ENCODE measurements around the gene MAPKAP1. TPM values are rescaled to one million over a fixed set of nuclear protein-coding genes. Genes with fewer than 3 reads are reported as not detected.
"Not testable (repeated sequence)": the region's sequence is repeated elsewhere in the genome, so short reads cannot be mapped to it uniquely, and the experiment has no call there.

MAPKAP1 gene
- total and polyA plus RNA-seq, 4 donors = 32.2 to 58.4 (median 56.1) TPM

DNA sequence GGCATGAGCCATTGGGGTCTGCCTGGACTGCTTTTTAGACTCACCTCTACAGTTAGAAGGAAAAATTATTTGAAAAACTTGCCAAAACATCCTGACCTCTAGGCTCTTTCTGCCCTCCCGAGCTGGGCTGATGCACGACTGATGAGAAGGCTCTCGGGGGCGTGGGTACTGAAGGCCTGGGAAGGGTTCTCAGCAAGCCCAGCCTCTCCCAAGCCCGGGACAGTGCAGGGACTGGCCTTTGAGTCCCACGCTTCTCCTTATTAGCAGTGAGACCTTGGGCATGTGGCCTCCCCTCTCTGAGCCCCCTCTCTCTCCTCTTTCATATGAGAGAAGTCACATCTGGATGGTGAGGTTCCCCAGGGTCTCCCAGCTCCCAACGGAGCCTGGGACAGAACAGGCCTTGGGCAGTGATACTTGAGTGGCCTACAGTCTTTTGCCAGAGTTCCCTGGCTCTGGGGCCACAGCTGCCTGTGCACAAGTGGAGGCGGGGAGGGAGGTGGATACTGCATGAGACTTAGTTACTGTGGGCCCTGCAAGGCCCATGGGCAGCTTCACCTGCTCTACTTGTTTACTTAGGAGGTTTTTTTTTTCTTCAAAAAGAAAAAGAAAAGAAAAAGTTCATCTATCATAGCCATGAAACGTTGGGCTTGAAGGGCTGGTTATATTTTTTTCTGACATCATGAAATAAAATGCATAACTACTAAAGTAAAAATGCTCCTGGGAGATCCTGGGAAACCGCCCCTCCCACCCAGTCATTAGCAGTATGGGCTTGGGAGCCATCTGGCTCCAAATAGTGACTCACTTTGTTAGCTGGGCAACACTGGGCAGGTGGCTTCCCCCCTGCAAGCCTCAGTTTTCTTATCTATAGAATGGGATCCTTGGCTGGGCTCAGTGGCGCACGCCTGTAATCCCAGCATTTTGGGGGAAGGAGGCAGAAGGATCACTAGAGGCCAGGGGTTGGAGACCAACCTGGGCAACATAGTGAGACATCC is 306.0 kb downstream of the MAPKAP1 start:
- 75 to 81% methylated on average over 12 of the region's 12 CpGs for WGBS, 2 donors
- Histone ChIP-seq H3K36me3 (ENCODE audit: control insufficient read depth in 1 of 2, insufficient read depth in 2 of 2, low read length in 1 of 2) (no peaks in the 10 kb centered on the region), H3K27me3 (ENCODE audit: control insufficient read depth in 1 of 2, insufficient read depth in 2 of 2, low read length in 1 of 2) (no peaks in the 10 kb centered on the region), H3K4me1 (ENCODE audit: control insufficient read depth in 1 of 2, insufficient read depth in 2 of 2, low read length in 2 of 2) (no peaks in the 10 kb centered on the region), H3K4me3 (ENCODE audit: low read length in 2 of 2) (no peak overlapping the region), H3K9me3 (ENCODE audit: control insufficient read depth, low read length) (no peaks in the 10 kb centered on the region), H3K27ac (ENCODE audit: low read depth in 1 of 2, low read length in 2 of 2) (no peak overlapping the region)
- intact Hi-C loops (cut with DNase I) = no loop called here
- ATAC-seq (ENCODE audit: low FRiP score) (no peak), DNase-seq (no peak)

DNA sequence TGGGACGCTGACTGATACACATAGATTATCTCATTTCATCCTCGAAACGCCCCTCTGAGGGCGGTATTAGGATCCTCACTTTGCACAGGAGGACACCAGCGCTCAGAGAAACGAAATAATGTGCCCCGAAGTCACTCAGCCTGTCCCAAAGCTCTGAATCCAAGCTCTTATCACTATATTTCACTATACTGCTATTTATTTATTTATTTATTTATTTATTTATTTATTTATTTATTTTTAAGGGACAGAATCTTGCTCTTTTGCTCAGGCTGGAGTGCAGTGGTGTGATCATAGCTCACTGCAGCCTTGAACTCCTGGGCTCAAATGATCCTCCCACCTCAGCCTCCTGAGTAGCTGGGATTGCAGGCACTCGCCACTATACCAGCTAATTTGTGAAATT is 306.8 kb downstream of the MAPKAP1 start:
- ATAC-seq (ENCODE audit: low FRiP score); H3K4me3 ChIP-seq (ENCODE audit: low read length in 2 of 2); H3K36me3 ChIP-seq (ENCODE audit: control insufficient read depth in 1 of 2, insufficient read depth in 2 of 2, low read length in 1 of 2); intact Hi-C loops (cut with DNase I); DNase-seq; H3K27ac ChIP-seq (ENCODE audit: low read depth in 1 of 2, low read length in 2 of 2); H3K4me1 ChIP-seq (ENCODE audit: control insufficient read depth in 1 of 2, insufficient read depth in 2 of 2, low read length in 2 of 2); H3K9me3 ChIP-seq (ENCODE audit: control insufficient read depth, low read length); H3K27me3 ChIP-seq (ENCODE audit: control insufficient read depth in 1 of 2, insufficient read depth in 2 of 2, low read length in 1 of 2): not testable (repeated sequence)
- 96% methylated on average over 8 of the region's 8 CpGs for WGBS, 2 donors

DNA sequence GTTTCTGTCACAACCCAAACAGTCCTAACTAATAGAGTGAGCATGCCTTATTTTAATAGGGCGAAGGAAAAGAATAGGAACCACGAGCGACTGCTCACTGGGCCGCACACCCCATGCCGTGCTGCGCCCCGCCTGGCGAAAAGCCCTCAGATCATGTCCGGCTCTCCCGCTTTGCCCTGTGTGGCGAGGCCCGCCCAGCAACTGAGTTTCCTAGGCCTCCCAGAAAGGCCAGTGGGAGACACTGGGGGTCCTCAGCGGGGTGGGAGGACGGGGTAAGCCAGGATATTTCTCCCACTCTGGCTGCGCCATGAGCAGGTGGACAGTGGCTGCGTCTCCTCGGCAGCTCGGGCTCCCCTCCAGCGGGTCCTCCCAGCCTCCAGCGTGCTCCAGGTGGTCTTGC is 307.3 kb downstream of the MAPKAP1 start:
- 90 to 93% methylated on average over 20 of the region's 20 CpGs for WGBS, 2 donors
- ATAC-seq (ENCODE audit: low FRiP score) (no peak), DNase-seq (no peak)
- Histone ChIP-seq H3K27me3 (ENCODE audit: control insufficient read depth in 1 of 2, insufficient read depth in 2 of 2, low read length in 1 of 2) (no peaks in the 10 kb centered on the region), H3K36me3 (ENCODE audit: control insufficient read depth in 1 of 2, insufficient read depth in 2 of 2, low read length in 1 of 2) (no peaks in the 10 kb centered on the region), H3K27ac (ENCODE audit: low read depth in 1 of 2, low read length in 2 of 2) (no peak overlapping the region), H3K4me3 (ENCODE audit: low read length in 2 of 2) (no peak overlapping the region), H3K4me1 (ENCODE audit: control insufficient read depth in 1 of 2, insufficient read depth in 2 of 2, low read length in 2 of 2) (no peaks in the 10 kb centered on the region), H3K9me3 (ENCODE audit: control insufficient read depth, low read length) (no peaks in the 10 kb centered on the region)
- intact Hi-C loops (cut with DNase I) = no loop called here

DNA sequence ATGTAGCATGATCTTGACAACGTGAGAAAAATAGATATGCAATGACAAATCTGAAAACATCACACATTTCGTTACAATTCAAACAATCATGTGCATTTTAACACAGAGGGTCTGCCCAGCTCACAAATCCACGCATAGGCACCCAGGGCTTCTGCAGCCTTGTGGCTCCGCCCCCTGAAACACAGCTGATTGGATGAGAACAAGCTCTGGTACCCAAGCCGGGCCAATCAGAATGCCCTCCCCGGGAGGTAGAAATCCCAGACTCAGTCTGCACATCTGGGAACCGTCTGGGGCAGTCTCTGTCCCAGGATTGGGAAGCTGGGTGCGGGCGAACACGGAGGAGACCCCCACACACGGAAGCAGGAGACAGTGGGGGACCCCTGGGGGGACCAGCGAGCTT is 307.8 kb downstream of the MAPKAP1 start:
- no peaks in the 10 kb centered on the region for H3K27me3 ChIP-seq (ENCODE audit: control insufficient read depth in 1 of 2, insufficient read depth in 2 of 2, low read length in 1 of 2)
- no peak overlapping the region for H3K27ac ChIP-seq (ENCODE audit: low read depth in 1 of 2, low read length in 2 of 2)
- H3K4me3 ChIP-seq (ENCODE audit: low read length in 2 of 2) = no peak overlapping the region
- no peaks in the 10 kb centered on the region for H3K36me3 ChIP-seq (ENCODE audit: control insufficient read depth in 1 of 2, insufficient read depth in 2 of 2, low read length in 1 of 2)
- DNase-seq = no peak
- no peaks in the 10 kb centered on the region for H3K4me1 ChIP-seq (ENCODE audit: control insufficient read depth in 1 of 2, insufficient read depth in 2 of 2, low read length in 2 of 2)
- WGBS, 2 donors = 91 to 92% methylated on average over 12 of the region's 12 CpGs
- no peaks in the 10 kb centered on the region for H3K9me3 ChIP-seq (ENCODE audit: control insufficient read depth, low read length)
- intact Hi-C loops (cut with DNase I) = no loop called here
- no peak for ATAC-seq (ENCODE audit: low FRiP score)

DNA sequence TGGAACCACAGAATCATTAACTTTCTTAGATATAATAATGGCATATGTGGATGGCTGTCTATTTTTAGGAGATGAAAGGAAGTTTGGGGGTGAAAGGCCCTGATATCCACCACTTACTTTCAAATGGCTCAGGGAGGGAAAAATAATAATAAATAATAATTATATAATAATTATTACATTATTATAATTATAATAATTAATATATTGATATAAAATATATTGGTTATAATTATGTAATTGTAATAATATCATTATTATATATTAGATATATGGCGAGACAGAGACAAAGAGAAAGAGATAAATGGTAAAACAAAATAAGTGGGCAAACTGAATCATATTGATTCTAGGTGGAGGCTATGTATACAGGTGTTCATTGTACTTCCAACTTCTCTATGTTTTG is 308.8 kb downstream of the MAPKAP1 start:
- Histone ChIP-seq H3K9me3 (ENCODE audit: control insufficient read depth, low read length) (no peaks in the 10 kb centered on the region), H3K4me1 (ENCODE audit: control insufficient read depth in 1 of 2, insufficient read depth in 2 of 2, low read length in 2 of 2) (no peaks in the 10 kb centered on the region), H3K4me3 (ENCODE audit: low read length in 2 of 2) (no peak overlapping the region), H3K27me3 (ENCODE audit: control insufficient read depth in 1 of 2, insufficient read depth in 2 of 2, low read length in 1 of 2) (no peaks in the 10 kb centered on the region), H3K36me3 (ENCODE audit: control insufficient read depth in 1 of 2, insufficient read depth in 2 of 2, low read length in 1 of 2) (no peaks in the 10 kb centered on the region), H3K27ac (ENCODE audit: low read depth in 1 of 2, low read length in 2 of 2) (no peak overlapping the region)
- ATAC-seq (ENCODE audit: low FRiP score) (no peak), DNase-seq (no peak)
- intact Hi-C loops (cut with DNase I) = no loop called here
- 93 to 94% methylated on average over 1 of the region's 1 CpG for WGBS, 2 donors

DNA sequence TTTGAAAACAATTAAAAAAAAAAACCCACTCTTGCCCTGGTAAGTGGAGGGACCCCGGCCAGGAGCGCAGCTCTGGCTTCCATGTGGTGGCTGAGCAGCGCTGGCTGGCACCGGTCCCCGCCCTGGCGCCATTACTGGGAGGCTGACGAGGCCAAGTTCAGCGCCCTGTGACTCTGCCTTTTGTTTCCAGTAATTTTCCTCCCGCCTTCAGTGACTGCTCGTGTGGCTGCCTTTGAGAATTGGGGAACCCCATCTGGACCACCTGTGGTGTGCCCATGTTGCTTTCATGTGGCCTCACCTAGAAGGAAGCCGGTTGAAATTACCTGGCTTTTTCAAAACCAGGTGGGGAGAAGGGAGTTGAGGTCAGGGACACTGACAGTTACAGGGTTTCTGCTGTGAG is 309.3 kb downstream of the MAPKAP1 start:
- no peak overlapping the region for H3K4me3 ChIP-seq (ENCODE audit: low read length in 2 of 2)
- H3K4me1 ChIP-seq (ENCODE audit: control insufficient read depth in 1 of 2, insufficient read depth in 2 of 2, low read length in 2 of 2) = no peaks in the 10 kb centered on the region
- intact Hi-C loops (cut with DNase I) = no loop called here
- no peak overlapping the region for H3K27ac ChIP-seq (ENCODE audit: low read depth in 1 of 2, low read length in 2 of 2)
- 70 to 74% methylated on average over 11 of the region's 11 CpGs for WGBS, 2 donors
- H3K27me3 ChIP-seq (ENCODE audit: control insufficient read depth in 1 of 2, insufficient read depth in 2 of 2, low read length in 1 of 2) = no peaks in the 10 kb centered on the region
- DNase-seq (no peak), ATAC-seq (ENCODE audit: low FRiP score) (no peak)
- H3K9me3 ChIP-seq (ENCODE audit: control insufficient read depth, low read length) = no peaks in the 10 kb centered on the region
- H3K36me3 ChIP-seq (ENCODE audit: control insufficient read depth in 1 of 2, insufficient read depth in 2 of 2, low read length in 1 of 2) = no peaks in the 10 kb centered on the region

DNA sequence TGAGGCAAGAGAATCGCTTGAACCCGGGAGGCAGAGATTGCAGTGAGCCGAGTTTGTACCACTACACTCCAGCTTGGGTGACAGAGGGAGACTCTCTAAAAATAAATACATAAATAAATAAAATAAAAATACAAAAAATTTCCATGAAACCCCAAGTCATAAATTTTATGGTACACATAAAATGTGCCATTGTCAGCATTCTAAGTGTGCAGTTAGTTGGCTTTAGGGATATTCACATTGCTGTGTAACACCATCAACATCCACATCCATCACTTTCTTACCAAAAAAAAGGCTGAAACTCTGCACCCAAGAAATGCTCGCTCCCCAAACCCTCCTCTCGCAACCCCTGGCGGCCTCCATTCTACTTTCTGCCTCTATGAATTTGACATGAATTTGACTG is 310.2 kb downstream of the MAPKAP1 start:
- ATAC-seq (ENCODE audit: low FRiP score) = no peak
- WGBS, 2 donors = 89 to 91% methylated on average over 6 of the region's 6 CpGs
- intact Hi-C loops (cut with DNase I) = no loop called here

DNA sequence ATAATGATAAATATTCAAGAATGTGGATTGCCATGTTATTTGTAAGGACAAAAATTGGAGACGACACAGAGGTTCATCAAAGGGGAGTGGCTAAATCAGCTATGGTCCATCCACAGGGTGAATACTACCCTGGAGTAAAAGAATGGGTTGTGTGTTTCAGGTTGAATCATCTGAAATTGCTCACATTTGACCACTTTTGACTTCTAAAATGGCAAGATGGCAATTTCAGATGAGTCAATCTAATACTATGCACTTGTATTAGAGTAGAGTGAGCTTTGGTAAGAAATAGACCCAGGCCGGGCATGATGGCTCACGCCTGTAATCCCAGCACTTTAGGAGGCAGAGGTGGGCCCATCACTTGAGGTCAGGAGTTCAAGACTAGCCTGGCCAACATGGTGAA is 313.6 kb downstream of the MAPKAP1 start:
- 85 to 92% methylated on average over 3 of the region's 3 CpGs for WGBS, 2 donors
- Histone ChIP-seq H3K36me3 (ENCODE audit: control insufficient read depth in 1 of 2, insufficient read depth in 2 of 2, low read length in 1 of 2) (no peaks in the 10 kb centered on the region), H3K4me1 (ENCODE audit: control insufficient read depth in 1 of 2, insufficient read depth in 2 of 2, low read length in 2 of 2) (no peaks in the 10 kb centered on the region), H3K27me3 (ENCODE audit: control insufficient read depth in 1 of 2, insufficient read depth in 2 of 2, low read length in 1 of 2) (no peaks in the 10 kb centered on the region), H3K9me3 (ENCODE audit: control insufficient read depth, low read length) (no peaks in the 10 kb centered on the region), H3K27ac (ENCODE audit: low read depth in 1 of 2, low read length in 2 of 2) (no peak overlapping the region), H3K4me3 (ENCODE audit: low read length in 2 of 2) (no peak overlapping the region)
- no peak for DNase-seq
- ATAC-seq (ENCODE audit: low FRiP score) = no peak
- intact Hi-C loops (cut with DNase I) = no loop called here

More for the DNA sequence above, 310.2 kb downstream of the MAPKAP1 start:
- Histone ChIP-seq H3K4me1 (ENCODE audit: control insufficient read depth in 1 of 2, insufficient read depth in 2 of 2, low read length in 2 of 2) (no peaks in the 10 kb centered on the region), H3K9me3 (ENCODE audit: control insufficient read depth, low read length) (no peaks in the 10 kb centered on the region), H3K27me3 (ENCODE audit: control insufficient read depth in 1 of 2, insufficient read depth in 2 of 2, low read length in 1 of 2) (no peaks in the 10 kb centered on the region), H3K27ac (ENCODE audit: low read depth in 1 of 2, low read length in 2 of 2) (no peak overlapping the region), H3K4me3 (ENCODE audit: low read length in 2 of 2) (no peak overlapping the region), H3K36me3 (ENCODE audit: control insufficient read depth in 1 of 2, insufficient read depth in 2 of 2, low read length in 1 of 2) (no peaks in the 10 kb centered on the region)
- no peak for DNase-seq

DNA sequence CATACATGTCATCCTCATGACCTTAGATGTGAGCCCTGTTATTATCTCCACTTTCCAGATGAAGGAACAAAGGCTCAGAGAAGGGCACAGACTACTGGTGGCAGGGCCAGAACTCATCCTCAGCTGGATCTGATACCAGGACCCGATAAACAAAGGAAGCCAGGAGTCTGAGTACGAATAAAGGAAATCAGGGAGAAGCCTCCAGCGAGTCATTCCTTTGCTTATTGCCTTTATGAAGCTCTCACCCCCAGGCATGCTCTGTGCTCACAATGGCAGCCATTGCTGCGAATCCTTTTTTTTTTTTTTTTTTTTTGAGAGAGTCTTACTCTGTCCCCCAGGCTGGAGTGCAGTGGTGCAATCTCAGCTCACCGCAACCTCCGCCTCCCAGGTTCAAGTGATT is 315.3 kb downstream of the MAPKAP1 start:
- ATAC-seq (ENCODE audit: low FRiP score) = no peak
- 92 to 96% methylated on average over 6 of the region's 6 CpGs for WGBS, 2 donors
- intact Hi-C loops (cut with DNase I) = no loop called here

More for the DNA sequence above, 315.3 kb downstream of the MAPKAP1 start:
- H3K27ac ChIP-seq (ENCODE audit: low read depth in 1 of 2, low read length in 2 of 2) = no peak overlapping the region
- H3K27me3 ChIP-seq (ENCODE audit: control insufficient read depth in 1 of 2, insufficient read depth in 2 of 2, low read length in 1 of 2) = no peaks in the 10 kb centered on the region
- H3K36me3 ChIP-seq (ENCODE audit: control insufficient read depth in 1 of 2, insufficient read depth in 2 of 2, low read length in 1 of 2) = no peaks in the 10 kb centered on the region
- no peaks in the 10 kb centered on the region for H3K4me1 ChIP-seq (ENCODE audit: control insufficient read depth in 1 of 2, insufficient read depth in 2 of 2, low read length in 2 of 2)
- H3K4me3 ChIP-seq (ENCODE audit: low read length in 2 of 2) = no peak overlapping the region
- DNase-seq = no peak
- no peaks in the 10 kb centered on the region for H3K9me3 ChIP-seq (ENCODE audit: control insufficient read depth, low read length)

Measured in aorta (tissue), 5 donors.